GM18867 (cell line): ENCODE measurements around the gene KCNK17.
"Not testable (repeated sequence)": the region's sequence is repeated elsewhere in the genome, so short reads cannot be mapped to it uniquely, and the experiment has no call there.

Source experiments
- ATAC-seq: cut with Tn5 transposase; IDR thresholded peaks from one replicate; pipeline ENCODE4 v1.9.1; 2021; ENCODE audit warnings: mild to moderate bottlenecking, moderate library complexity; ENCODE audit not compliant: unreplicated experiment

Gene KCNK17

GRCh38 chr6:39303425-39304153 is 10.6 kb downstream of the KCNK17 start:
- ATAC-seq, result no peak

GRCh38 chr6:39302669-39303424 is 11.4 kb downstream of the KCNK17 start:
- ATAC-seq, result peak; percentile 91

GRCh38 chr6:39302011-39302410 is 12.2 kb downstream of the KCNK17 start:
- ATAC-seq, result no peak

GRCh38 chr6:39301606-39302005 is 12.6 kb downstream of the KCNK17 start:
- ATAC-seq, result no peak

- ATAC-seq, result no peak
Observed at GRCh38 chr6:39300739-39301138, 13.5 kb downstream of the KCNK17 start.

GRCh38 chr6:39298061-39298460 is 16.2 kb downstream of the KCNK17 start:
- no peak for ATAC-seq

- no peak for ATAC-seq
Observed at GRCh38 chr6:39296745-39297640, 17.2 kb downstream of the KCNK17 start.

GRCh38 chr6:39295611-39296011 is 18.6 kb downstream of the KCNK17 start:
- ATAC-seq, result no peak

GRCh38 chr6:39294899-39295298 is 19.3 kb downstream of the KCNK17 start:
- no peak for ATAC-seq

- no peak for ATAC-seq
Observed at GRCh38 chr6:39294133-39294532, 20.1 kb downstream of the KCNK17 start.

GRCh38 chr6:39292637-39293036 is 21.6 kb downstream of the KCNK17 start:
- ATAC-seq, result no peak

GRCh38 chr6:39289490-39289889 is 24.7 kb downstream of the KCNK17 start:
- no peak for ATAC-seq

GRCh38 chr6:39287601-39288000 is 26.6 kb downstream of the KCNK17 start:
- no peak for ATAC-seq

- ATAC-seq, result not testable (repeated sequence)
Observed at GRCh38 chr6:39286596-39286995, 27.6 kb downstream of the KCNK17 start.

- no peak for ATAC-seq
Observed at GRCh38 chr6:39282774-39283173, 31.4 kb downstream of the KCNK17 start.

GRCh38 chr6:39281312-39281980 is 32.8 kb downstream of the KCNK17 start:
- ATAC-seq, result no peak

- ATAC-seq, result no peak
Observed at GRCh38 chr6:39280247-39280731, 33.9 kb downstream of the KCNK17 start.

- ATAC-seq, result no peak
Observed at GRCh38 chr6:39279539-39279938, 34.7 kb downstream of the KCNK17 start.

GRCh38 chr6:39276379-39276995 is 37.7 kb downstream of the KCNK17 start:
- ATAC-seq, result no peak

- no peak for ATAC-seq
Observed at GRCh38 chr6:39274903-39275302, 39.3 kb downstream of the KCNK17 start.
